ENCODE data around the gene UBTFL1.
"Not testable (repeated sequence)": the region's sequence is repeated elsewhere in the genome, so short reads cannot be mapped to it uniquely, and the experiment has no call there.

UBTFL1 gene

GRCh38 chr11:90085650-90086049, at the start of gene UBTFL1:
TSS of gene UBTFL1 (plus strand) at chr11:90085950. CDS start at chr11:90085950, 0 bp downstream.
- DNase-seq, result not testable (repeated sequence)

- not testable (repeated sequence) for DNase-seq
Observed at GRCh38 chr11:90051591-90052209, 34.0 kb upstream of the UBTFL1 start.

GRCh38 chr11:90052311-90052710, 33.4 kb upstream of the UBTFL1 start:
- DNase-seq, result not testable (repeated sequence)

- not testable (repeated sequence) for DNase-seq
Observed at GRCh38 chr11:90053545-90053944, 32.2 kb upstream of the UBTFL1 start.

GRCh38 chr11:90088731-90089130, 3.0 kb downstream of the UBTFL1 start:
- DNase-seq, result not testable (repeated sequence)

GRCh38 chr11:90095230-90095924, 9.6 kb downstream of the UBTFL1 start:
- not testable (repeated sequence) for DNase-seq

GRCh38 chr11:90098261-90098660, 12.5 kb downstream of the UBTFL1 start:
- DNase-seq, result not testable (repeated sequence)

- DNase-seq, result no peak
Observed at GRCh38 chr11:90100431-90100830, 14.7 kb downstream of the UBTFL1 start.

- DNase-seq, result no peak
Observed at GRCh38 chr11:90113541-90113940, 27.8 kb downstream of the UBTFL1 start.

- no peak for DNase-seq
Observed at GRCh38 chr11:90120191-90120590, 34.4 kb downstream of the UBTFL1 start.

GRCh38 chr11:90124371-90124770, 38.6 kb downstream of the UBTFL1 start:
- DNase-seq, result no peak

- DNase-seq, result no peak
Observed at GRCh38 chr11:90124946-90125345, 39.2 kb downstream of the UBTFL1 start.

GRCh38 chr11:90133560-90134477, 48.1 kb downstream of the UBTFL1 start:
- no peak for DNase-seq

- DNase-seq, result no peak
Observed at GRCh38 chr11:90134478-90135003, 48.8 kb downstream of the UBTFL1 start, which contains the start of gene NAALAD2. TSS of gene NAALAD2 (plus strand) at chr11:90134663. CDS start at chr11:90134759, 96 bp downstream.

GRCh38 chr11:90135016-90135415, 49.3 kb downstream of the UBTFL1 start:
- no peak for DNase-seq
